Measurements from ENCODE around the gene BOK. TPM values are rescaled to one million over a fixed set of nuclear protein-coding genes. Genes with fewer than 3 reads are reported as not detected.

The BOK gene
- total RNA-seq, 6 experiments from 2014 or later = 50.1 to 119 (median 90.5) TPM

DNA sequence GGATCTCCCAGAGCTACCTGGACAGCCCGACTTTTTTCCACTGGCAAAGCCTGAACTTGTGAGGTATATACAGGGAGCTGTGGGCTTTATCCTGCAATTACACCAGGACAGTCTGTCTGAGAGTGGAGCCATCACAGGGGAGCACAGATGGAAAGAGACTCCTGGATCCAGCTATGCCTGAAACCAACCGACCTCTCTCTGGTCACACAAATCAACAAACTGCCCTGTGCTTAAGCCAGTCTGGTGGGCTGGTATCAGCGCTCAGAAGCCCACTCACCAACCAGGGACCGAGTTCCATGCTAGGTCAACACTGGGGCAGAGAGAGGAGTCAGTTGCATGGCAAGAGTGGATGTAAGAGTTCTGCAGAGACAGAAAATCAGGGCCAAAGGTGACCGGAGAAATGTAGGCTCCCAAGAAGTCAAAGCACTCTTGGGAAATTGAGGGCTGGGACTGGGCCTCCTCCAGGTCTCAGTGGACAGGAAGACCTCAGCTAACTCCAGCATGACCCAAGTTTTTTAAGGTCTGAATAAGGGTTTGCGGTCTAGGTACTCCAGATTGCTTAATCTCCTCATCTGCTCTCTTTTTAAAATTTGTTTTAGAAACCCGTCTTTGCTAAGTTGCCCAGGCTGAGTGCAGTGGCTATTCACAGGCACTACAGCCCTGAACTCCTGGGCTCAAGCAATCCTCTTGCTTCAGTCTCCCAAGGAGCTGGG is 3.8 kb upstream of the BOK start:
- Histone ChIP-seq H3K27ac (no peak overlapping the region), H3K4me3 (no peak overlapping the region), H3K36me3 (no peaks in the 10 kb centered on the region), H3K9me3 (no peaks in the 10 kb centered on the region), H3K27me3 (no peaks in the 10 kb centered on the region), H3K4me1 (peaks cover 0 to 27% (median 13%) of the 10 kb centered on the region in 4 donors)
- intact Hi-C loops (cut with DNase I) = no loop called here
- no peak for TF ChIP-seq POLR2A (IDR thresholded peaks at IDR 0.05)
- TF ChIP-seq, protein P1, sequence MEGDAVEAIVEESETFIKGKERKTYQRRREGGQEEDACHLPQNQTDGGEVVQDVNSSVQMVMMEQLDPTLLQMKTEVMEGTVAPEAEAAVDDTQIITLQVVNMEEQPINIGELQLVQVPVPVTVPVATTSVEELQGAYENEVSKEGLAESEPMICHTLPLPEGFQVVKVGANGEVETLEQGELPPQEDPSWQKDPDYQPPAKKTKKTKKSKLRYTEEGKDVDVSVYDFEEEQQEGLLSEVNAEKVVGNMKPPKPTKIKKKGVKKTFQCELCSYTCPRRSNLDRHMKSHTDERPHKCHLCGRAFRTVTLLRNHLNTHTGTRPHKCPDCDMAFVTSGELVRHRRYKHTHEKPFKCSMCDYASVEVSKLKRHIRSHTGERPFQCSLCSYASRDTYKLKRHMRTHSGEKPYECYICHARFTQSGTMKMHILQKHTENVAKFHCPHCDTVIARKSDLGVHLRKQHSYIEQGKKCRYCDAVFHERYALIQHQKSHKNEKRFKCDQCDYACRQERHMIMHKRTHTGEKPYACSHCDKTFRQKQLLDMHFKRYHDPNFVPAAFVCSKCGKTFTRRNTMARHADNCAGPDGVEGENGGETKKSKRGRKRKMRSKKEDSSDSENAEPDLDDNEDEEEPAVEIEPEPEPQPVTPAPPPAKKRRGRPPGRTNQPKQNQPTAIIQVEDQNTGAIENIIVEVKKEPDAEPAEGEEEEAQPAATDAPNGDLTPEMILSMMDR (IDR thresholded peaks at IDR 0.05) = no peak
- ATAC-seq (no peak), DNase-seq (no peak)
- 68% methylated on average over 3 of the region's 7 CpGs for WGBS (ENCODE audit: insufficient coverage, low coverage, low lambda C conversion rate, missing lambda C conversion rate)

DNA sequence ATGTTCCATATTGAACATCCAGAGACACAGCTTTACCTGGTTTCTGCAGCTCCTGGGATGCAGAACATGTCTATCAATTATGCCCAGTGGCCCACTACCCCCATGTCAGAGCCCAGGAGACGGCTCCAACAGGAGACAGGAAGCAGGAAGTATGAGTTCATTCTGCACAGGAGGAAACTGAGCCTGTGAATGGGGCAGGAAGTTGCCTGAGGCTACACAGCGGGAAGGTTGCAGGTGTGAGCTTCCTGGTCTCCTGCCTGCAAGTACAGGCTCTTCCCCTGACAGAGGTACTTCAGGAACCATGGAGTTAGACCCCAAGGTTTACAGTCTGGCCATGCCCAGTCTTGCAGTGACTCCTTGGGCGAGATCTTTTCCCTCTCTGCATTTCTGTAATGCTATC is 2.8 kb upstream of the BOK start:
- TF ChIP-seq POLR2A (IDR thresholded peaks at IDR 0.05) = no peak
- TF ChIP-seq, protein P1 (IDR thresholded peaks at IDR 0.05) = no peak
- 80% methylated on average over 1 of the region's 3 CpGs for WGBS (ENCODE audit: insufficient coverage, low coverage, low lambda C conversion rate, missing lambda C conversion rate)
- DNase-seq (no peak), ATAC-seq (no peak)
- Histone ChIP-seq H3K4me3 (no peak overlapping the region), H3K27me3 (no peaks in the 10 kb centered on the region), H3K4me1 (peaks cover 0 to 19% (median 9%) of the 10 kb centered on the region in 4 donors), H3K27ac (no peak overlapping the region), H3K9me3 (no peaks in the 10 kb centered on the region), H3K36me3 (no peaks in the 10 kb centered on the region)
- intact Hi-C loops (cut with DNase I) = no loop called here

DNA sequence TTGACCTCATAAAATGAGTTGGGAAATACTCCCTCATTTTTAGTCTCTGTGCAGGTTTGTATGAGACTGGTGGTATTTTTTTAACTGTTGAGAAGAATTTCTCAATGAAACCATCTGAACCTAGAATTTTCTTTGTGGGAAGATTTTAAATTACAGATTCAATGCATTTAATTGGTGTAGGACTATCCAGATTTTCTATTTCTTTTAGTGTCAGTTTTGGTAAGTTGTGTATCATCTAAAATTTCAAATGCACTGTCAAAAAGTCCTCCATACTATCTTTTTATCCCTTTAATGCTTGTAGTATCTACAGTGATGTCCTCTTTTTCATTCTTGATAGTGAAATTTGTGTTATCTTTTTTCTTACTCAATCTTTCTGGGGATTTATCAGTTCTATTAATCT is 1.8 kb upstream of the BOK start:
- H3K4me3 ChIP-seq = no peak overlapping the region
- no peak for ATAC-seq
- intact Hi-C loops (cut with DNase I) = no loop called here

DNA sequence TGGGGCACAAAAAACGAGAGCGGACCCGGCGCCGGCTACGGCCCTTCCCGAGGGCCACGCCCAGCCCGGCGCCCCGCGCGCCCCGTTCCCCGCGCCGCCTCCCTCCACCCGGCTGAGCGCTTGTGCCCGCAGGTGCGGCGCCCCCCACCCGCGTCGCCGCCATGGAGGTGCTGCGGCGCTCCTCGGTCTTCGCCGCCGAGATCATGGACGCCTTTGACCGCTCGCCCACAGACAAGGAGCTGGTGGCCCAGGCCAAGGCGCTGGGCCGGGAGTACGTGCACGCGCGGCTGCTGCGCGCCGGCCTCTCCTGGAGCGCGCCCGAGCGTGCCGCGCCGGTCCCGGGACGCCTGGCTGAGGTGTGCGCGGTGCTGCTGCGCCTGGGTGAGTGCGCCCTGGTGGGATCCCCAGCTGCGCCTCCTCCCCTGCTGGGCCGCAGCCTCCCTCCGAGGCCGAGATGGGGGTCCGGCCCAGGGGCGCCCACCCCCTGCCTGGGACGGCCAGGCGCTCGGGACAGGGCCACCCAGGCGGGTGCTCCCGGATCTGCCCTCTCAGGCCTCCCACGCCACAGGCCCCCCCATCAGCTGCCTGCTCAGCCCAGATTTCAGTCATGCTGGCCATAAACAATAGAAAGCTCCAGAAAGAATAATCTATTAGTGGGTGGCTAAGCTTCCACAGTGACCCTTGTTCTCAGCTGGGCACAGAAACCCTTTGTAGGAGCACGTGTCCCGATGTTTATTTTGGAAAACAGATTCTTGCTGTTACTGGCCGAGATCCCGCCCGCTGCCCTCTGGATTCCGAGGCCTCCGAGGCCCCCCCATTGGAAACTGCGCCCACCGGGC is 997 bp downstream of the BOK start:
- ATAC-seq (peak; percentile 40 to 60 (median 55)), DNase-seq (peak in 2 of 3 donors; percentile 77 to 81)
- Histone ChIP-seq H3K36me3 (peaks cover 0 to 15% (median 6%) of the 10 kb centered on the region in 4 donors), H3K9me3 (no peaks in the 10 kb centered on the region), H3K27ac (peak overlapping the region; percentile 83 to 97 (median 97)), H3K27me3 (no peaks in the 10 kb centered on the region), H3K4me3 (peak overlapping the region; percentile 80 to 89 (median 88)), H3K4me1 (peaks cover 0 to 21% (median 8%) of the 10 kb centered on the region in 4 donors)
- intact Hi-C loops (cut with DNase I) = no loop called here
- 48% methylated on average over 5 of the region's 78 CpGs for WGBS (ENCODE audit: insufficient coverage, low coverage, low lambda C conversion rate, missing lambda C conversion rate)
- TF ChIP-seq POLR2A (IDR thresholded peaks at IDR 0.05) = no peak
- TF ChIP-seq, protein P1 (IDR thresholded peaks at IDR 0.05) = no peak

More for the DNA sequence above, 1.8 kb upstream of the BOK start:
- Histone ChIP-seq H3K27ac (no peak overlapping the region), H3K27me3 (no peaks in the 10 kb centered on the region), H3K36me3 (no peaks in the 10 kb centered on the region), H3K4me1 (peaks cover 0 to 9% (median 4%) of the 10 kb centered on the region in 4 donors), H3K9me3 (no peaks in the 10 kb centered on the region)
- TF ChIP-seq POLR2A (IDR thresholded peaks at IDR 0.05) = no peak
- TF ChIP-seq, protein P1 (IDR thresholded peaks at IDR 0.05) = no peak
- DNase-seq = no peak
